ENCODE measurements around the gene SDHB. TPM values are rescaled to one million over a fixed set of nuclear protein-coding genes. Genes with fewer than 3 reads are reported as not detected.

The SDHB gene
- total and polyA plus RNA-seq, 2 of the 13 experiments (the other 11 are each of a cell fraction or from before 2014, with no cell fraction given), result 136 to 142 TPM

DNA sequence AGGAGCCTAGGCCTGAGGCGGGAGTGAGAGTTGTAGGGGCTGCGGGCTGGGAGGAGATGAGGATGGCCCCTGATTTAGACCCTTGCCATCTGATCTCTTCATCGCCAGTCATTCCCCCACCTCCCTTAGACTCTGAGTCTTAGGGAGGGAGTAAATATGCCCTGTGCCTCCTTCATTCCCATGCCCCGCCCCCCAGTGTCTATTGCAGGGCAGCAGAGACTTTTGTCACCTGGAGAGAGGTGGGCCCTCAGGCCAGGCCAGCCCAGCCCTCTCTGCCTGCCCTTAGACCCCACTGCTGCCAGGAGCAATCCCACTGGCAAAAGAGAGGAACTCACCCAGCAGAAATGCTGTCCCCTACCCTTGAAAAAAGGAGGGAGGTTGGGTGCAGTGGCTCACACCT is 70.2 kb downstream of the SDHB start:
- TF ChIP-seq SRSF1 (optimal IDR thresholded peaks at IDR 0.05; ENCODE audit: low read depth, low read length), result no peak
- TF ChIP-seq, protein P1, sequence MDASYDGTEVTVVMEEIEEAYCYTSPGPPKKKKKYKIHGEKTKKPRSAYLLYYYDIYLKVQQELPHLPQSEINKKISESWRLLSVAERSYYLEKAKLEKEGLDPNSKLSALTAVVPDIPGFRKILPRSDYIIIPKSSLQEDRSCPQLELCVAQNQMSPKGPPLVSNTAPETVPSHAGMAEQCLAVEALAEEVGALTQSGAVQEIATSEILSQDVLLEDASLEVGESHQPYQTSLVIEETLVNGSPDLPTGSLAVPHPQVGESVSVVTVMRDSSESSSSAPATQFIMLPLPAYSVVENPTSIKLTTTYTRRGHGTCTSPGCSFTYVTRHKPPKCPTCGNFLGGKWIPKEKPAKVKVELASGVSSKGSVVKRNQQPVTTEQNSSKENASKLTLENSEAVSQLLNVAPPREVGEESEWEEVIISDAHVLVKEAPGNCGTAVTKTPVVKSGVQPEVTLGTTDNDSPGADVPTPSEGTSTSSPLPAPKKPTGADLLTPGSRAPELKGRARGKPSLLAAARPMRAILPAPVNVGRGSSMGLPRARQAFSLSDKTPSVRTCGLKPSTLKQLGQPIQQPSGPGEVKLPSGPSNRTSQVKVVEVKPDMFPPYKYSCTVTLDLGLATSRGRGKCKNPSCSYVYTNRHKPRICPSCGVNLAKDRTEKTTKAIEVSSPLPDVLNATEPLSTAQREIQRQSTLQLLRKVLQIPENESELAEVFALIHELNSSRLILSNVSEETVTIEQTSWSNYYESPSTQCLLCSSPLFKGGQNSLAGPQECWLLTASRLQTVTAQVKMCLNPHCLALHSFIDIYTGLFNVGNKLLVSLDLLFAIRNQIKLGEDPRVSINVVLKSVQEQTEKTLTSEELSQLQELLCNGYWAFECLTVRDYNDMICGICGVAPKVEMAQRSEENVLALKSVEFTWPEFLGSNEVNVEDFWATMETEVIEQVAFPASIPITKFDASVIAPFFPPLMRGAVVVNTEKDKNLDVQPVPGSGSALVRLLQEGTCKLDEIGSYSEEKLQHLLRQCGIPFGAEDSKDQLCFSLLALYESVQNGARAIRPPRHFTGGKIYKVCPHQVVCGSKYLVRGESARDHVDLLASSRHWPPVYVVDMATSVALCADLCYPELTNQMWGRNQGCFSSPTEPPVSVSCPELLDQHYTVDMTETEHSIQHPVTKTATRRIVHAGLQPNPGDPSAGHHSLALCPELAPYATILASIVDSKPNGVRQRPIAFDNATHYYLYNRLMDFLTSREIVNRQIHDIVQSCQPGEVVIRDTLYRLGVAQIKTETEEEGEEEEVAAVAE (CRISPR knock-in tag; IDR thresholded peaks at IDR 0.05; ENCODE audit: borderline replicate concordance), result no peak
- TF ChIP-seq ZNF382 (CRISPR knock-in tag; IDR thresholded peaks at IDR 0.05; ENCODE audit: borderline replicate concordance), result no peak
- TF ChIP-seq, protein P2, sequence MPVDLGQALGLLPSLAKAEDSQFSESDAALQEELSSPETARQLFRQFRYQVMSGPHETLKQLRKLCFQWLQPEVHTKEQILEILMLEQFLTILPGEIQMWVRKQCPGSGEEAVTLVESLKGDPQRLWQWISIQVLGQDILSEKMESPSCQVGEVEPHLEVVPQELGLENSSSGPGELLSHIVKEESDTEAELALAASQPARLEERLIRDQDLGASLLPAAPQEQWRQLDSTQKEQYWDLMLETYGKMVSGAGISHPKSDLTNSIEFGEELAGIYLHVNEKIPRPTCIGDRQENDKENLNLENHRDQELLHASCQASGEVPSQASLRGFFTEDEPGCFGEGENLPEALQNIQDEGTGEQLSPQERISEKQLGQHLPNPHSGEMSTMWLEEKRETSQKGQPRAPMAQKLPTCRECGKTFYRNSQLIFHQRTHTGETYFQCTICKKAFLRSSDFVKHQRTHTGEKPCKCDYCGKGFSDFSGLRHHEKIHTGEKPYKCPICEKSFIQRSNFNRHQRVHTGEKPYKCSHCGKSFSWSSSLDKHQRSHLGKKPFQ (CRISPR knock-in tag; IDR thresholded peaks at IDR 0.05; ENCODE audit: insufficient replicate concordance), result no peak
- ChIA-PET POLR2A (no interaction called here), CTCF (ENCODE audit: low intra/inter-chr PET ratio, low total read pairs) (no interaction called here)
- no peaks in the 10 kb centered on the region for H3K36me3 ChIP-seq (replicated peaks in 1 of 2; ENCODE audit: control insufficient read depth in 1 of 2, insufficient read depth in 2 of 2, low read length in 2 of 2)
- 10% methylated on average over 3 of the region's 4 CpGs for WGBS (ENCODE audit: low lambda C conversion rate)
- no peak overlapping the region for H3K9ac ChIP-seq (ENCODE audit: insufficient read depth, low read depth, low read length)
- no peaks in the 10 kb centered on the region for H3K9me3 ChIP-seq (ENCODE audit: low read length)
- no peaks in the 10 kb centered on the region for H3K79me2 ChIP-seq (ENCODE audit: insufficient read depth, low read length)
- no peak overlapping the region for H2AFZ ChIP-seq (ENCODE audit: low read length)
- DNase-seq (ENCODE audit: low spot score) (no peak), FAIRE-seq (no peak), ATAC-seq (no peak; the same call in 2 of the 3 replicates)
- peaks cover 4 to 26% of the 10 kb centered on the region in 2 experiments; a peak in 3 of 5 replicates for H3K27me3 ChIP-seq (ENCODE audit: control insufficient read depth in 1 of 2, insufficient read depth in 2 of 2, low read length in 2 of 2)
- H3K27ac ChIP-seq (ENCODE audit: extremely low read length, insufficient read depth, low read length), result no peak overlapping the region
- no TSS peak for BruUV-seq (replicated peaks)
- no peaks in the 10 kb centered on the region for H4K20me1 ChIP-seq (ENCODE audit: insufficient read depth, low read length)
- H3K4me1 ChIP-seq (ENCODE audit: insufficient read depth, low read length), result peaks cover 35% of the 10 kb centered on the region
- in situ Hi-C loops (cut with HindIII; ENCODE audit: extremely low pct_ligation_motif_present, low pct_unique_long_range_greater_than_20kb) (no loop called here), intact Hi-C loops (cut with micrococcal nuclease; ENCODE audit: unreplicated experiment) (no loop called here)
- peak overlapping the region; percentile 75 for H3K4me2 ChIP-seq (ENCODE audit: low read depth, low read length)
- peak overlapping the region in 1 of 3 experiments; percentile 49; a peak in 1 of 6 replicates for H3K4me3 ChIP-seq (replicated peaks in 1 of 3; ENCODE audit: insufficient read depth in 1 of 3, low read depth in 2 of 3, low read length in 3 of 3)

Data from HepG2 (cell line).